ENCODE data around the gene CAPZB.
"Not testable (repeated sequence)": the region's sequence is repeated elsewhere in the genome, so short reads cannot be mapped to it uniquely, and the experiment has no call there.

CAPZB gene

DNA sequence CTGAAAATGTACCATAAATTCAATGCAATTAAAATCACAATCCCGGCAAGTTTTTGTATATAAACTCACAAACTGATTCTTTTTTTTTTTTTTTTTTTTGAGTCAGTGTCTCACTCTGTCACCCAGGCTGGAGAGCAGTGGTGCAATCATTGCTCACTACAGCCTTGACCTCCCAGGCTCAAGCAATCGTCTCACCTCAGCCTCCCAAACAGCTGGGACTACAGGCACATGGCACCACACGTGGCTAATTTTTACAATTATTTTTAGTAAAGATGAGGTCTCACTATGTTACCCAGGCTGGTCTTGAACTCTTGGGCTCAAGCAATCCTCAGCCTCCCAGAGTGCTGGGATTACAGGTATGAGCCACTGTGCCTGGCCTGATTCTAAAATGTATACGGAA lies 12.1 kb upstream of the CAPZB start:
- DNase-seq (ENCODE audit: low read depth): not testable (repeated sequence)

GRCh38 chr1:19496527-19496874 lies 11.2 kb upstream of the CAPZB start:
- DNase-seq (ENCODE audit: low read depth): no peak

- DNase-seq (ENCODE audit: low read depth): no peak
Observed at GRCh38 chr1:19495799-19496526, 10.6 kb upstream of the CAPZB start.

- DNase-seq (ENCODE audit: low read depth): no peak
Observed at GRCh38 chr1:19495000-19495656, 9.8 kb upstream of the CAPZB start.

DNA sequence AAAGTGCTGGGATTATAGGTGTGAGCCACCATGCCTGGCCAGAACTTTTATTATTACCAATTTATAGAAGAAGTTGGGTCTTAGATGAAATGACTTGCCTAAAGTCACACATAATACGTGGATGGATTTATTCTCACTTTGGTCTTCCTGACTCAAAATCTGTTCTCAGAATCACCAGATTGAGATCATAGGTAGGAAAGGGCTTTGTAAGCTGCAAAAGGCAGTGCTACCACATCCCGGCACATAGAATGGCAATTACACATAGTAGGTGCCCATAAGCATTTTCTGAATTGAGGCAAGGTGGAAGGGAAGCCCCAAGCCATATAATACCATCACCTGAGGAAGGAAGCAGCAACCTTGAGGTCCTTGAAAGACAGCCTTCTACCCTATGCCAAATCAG lies 8.2 kb upstream of the CAPZB start:
- no peak for DNase-seq (ENCODE audit: low read depth)

GRCh38 chr1:19489996-19490395 lies 4.7 kb upstream of the CAPZB start:
- no peak for DNase-seq (ENCODE audit: low read depth)

DNA sequence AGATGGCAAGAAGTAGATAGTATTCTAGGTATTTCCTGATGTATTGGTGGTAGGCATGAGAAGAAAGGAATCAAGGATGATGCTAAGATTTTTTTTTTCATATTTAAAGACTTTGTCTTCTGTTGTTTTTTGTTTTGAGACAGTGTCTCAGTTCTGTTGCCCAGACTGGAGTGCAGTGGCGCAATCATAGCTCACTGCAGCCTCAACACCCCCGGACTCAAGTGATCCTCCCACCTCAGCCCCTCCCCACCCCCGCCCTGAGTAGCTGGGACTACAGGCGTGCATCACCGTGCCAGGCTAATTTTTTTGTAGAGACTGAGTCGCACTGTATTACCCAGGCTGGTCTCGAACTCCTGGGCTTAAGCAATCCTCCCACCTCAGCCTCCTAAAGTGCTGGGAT lies 2.8 kb upstream of the CAPZB start:
- no peak for DNase-seq (ENCODE audit: low read depth)

DNA sequence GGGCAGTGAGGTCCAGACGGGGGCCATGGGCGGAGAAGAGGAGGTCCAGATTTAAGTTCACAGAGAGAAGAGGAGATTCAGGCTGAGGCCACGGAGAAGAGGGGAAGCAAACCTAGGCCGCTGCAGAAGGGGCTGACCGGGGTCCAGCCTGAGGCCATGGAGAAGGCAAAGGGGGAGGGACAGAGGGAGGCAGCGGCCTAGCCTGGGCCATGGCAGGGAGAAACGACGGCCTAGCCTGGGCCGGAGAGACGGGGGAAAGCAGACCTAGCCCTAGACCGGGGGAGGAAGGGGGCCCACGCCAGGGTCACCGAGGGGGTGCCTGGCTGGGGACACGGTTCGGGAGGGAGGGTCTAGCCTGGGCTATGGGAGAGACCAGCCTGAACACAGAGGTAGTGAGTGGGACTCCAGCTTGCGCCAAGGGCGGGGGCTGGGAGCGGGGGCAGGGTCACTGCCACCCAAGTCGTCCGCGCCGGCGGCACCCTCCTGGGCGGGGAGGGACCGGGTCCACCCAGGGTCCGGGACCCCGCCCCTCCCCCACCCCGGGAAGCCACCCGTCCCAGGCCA lies 459 bp downstream of the CAPZB start:
- no peak for DNase-seq (ENCODE audit: low read depth)

GRCh38 chr1:19484338-19484797 lies 971 bp downstream of the CAPZB start:
- DNase-seq (ENCODE audit: low read depth): no peak

DNA sequence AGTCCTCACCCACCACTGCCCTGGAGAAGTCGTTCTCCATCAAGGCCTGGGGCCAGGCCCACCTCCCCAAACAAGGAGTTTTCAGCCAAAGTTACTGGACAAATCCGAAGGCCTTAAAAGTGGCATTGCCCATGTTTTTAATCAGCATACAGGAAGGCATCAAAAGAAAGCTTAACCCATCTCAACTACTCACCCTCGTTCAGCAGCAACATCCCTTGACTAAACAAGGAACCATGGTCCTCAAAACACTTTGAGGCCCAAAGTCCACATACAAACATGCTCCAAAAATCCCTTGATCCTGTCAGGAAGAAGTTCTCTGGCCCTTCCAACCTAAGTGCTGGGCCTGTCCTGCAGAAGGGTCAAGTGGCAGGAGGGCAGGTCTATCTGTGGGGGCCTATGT lies 1.6 kb downstream of the CAPZB start:
- DNase-seq (ENCODE audit: low read depth): no peak

- DNase-seq (ENCODE audit: low read depth): no peak
Observed at GRCh38 chr1:19483261-19483660, 2.1 kb downstream of the CAPZB start.

- no peak for DNase-seq (ENCODE audit: low read depth)
Observed at GRCh38 chr1:19481826-19482398, 3.4 kb downstream of the CAPZB start.

GRCh38 chr1:19480282-19480681 lies 5.1 kb downstream of the CAPZB start:
- no peak for DNase-seq (ENCODE audit: low read depth)

DNA sequence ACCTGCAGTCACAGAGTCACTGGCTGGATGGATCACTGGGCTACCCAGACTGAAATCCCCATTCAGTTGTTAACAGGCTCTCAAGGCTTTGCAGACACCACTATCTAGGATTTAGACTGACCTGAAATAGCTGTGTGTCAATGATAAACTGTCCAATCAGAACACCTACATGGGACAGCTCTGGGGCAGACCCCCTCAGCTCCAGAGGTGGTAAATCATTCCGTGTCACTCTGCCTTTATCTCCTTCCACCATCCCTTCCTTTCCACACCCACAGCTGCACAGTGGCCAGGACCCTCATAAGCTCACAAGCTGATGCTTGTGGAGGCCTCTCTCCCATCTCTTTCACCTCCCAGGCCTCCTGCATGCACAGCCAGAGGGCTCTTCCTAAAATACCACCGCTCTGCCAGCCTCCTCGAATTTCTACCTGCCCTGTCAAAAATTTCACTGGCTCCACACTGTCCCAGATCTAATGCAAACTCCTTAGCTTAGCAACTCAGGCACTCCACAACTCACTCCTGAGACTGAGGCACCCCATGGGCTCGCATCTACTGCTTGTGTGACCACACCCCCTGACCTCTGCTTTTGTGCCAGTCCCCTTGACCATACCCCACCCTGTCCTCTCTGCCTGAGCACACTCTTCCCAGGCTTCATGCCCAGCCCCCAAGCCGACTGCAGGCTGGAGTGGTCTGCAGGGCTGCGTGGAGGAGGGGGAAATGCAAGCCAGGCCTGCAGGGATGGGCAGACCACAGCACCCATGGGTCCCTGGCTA lies 5.8 kb downstream of the CAPZB start:
- DNase-seq (ENCODE audit: low read depth): no peak

DNA sequence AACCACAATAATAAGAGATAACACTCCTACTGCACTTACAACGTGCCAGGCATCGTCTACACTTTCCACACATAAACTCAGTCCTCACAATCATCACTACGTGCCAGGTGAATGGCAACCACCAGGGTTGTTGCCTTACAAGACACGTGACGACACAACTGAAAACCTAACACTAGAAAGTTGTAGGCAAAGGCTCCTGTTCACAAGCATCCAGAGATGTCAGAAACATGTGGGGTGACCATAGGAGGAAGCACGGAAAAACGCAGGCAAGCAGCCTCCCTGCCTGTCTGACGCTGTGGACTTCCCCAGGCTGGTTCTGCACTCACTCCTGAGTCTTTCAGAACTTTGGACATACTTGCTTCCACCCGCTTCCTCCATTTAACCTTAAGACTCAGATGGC lies 7.0 kb downstream of the CAPZB start:
- DNase-seq (ENCODE audit: low read depth): no peak

GRCh38 chr1:19477284-19478249 lies 7.8 kb downstream of the CAPZB start:
- DNase-seq (ENCODE audit: low read depth): no peak

- no peak for DNase-seq (ENCODE audit: low read depth)
Observed at GRCh38 chr1:19476450-19477190, 8.7 kb downstream of the CAPZB start.

DNA sequence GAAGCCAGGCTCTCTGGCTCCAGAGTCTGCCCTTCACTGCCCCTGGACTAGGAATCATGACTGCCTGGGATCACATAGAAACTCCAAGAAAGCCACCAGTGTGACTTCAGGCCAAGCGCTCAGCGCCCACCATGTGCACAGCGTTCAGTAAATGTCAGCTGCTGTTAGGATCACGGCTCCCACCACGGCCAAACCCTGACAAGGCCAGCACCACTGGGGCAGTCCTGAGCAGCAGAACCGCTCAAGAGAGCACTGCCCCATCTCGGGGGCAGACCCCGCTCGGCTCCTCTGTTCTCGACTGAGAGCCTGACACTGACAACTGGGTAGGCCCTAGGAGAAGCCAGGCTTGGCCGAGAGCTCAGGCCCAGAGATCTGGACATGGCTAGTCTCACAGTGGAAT lies 10.0 kb downstream of the CAPZB start:
- no peak for DNase-seq (ENCODE audit: low read depth)

DNA sequence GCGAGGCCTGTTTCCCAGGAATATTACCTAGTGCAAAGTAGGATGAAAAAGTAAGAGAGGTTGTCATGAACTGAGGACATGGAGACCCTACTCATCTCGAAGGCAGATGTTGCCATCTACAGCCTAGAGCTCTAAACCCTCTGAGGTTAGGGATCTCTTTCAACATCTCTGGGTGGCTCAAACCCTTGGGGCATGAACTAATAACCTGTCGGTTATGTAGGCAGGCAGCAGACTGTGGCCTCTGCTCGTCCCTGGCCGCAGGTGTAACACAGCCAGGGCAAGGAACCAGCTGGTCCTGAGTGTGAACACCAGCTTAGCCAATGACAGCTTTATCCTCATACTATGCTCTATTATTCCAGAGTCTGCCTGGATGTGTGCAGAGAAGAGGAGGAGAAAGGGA lies 13.2 kb downstream of the CAPZB start:
- no peak for DNase-seq (ENCODE audit: low read depth)

GRCh38 chr1:19469004-19469403 lies 16.3 kb downstream of the CAPZB start:
- no peak for DNase-seq (ENCODE audit: low read depth)

All from GM04503 (cell line).